Hepatocyte (in vitro differentiated cells): ENCODE results near the gene RLF.
A peak's percentile ranks its signal among the peaks of the same experiment; 100 is the strongest.

ENCODE experiments used
- EZH2 ChIP-seq: fragments of 200-600 bp; sonication (generic); IDR thresholded peaks from 2 replicates; pipeline ENCODE4 v1.6.1; 2016; ENCODE audit warnings: antibody characterized with exemption, mild to moderate bottlenecking, borderline replicate concordance
- TF ChIP-seq, protein P1 (sequence below): fragments of 200-600 bp; sonication (generic); IDR thresholded peaks from 2 replicates; pipeline ENCODE4 v1.5.1; 2016; ENCODE audit warnings: antibody characterized with exemption, mild to moderate bottlenecking; ENCODE audit not compliant: poor library complexity

DNA sequence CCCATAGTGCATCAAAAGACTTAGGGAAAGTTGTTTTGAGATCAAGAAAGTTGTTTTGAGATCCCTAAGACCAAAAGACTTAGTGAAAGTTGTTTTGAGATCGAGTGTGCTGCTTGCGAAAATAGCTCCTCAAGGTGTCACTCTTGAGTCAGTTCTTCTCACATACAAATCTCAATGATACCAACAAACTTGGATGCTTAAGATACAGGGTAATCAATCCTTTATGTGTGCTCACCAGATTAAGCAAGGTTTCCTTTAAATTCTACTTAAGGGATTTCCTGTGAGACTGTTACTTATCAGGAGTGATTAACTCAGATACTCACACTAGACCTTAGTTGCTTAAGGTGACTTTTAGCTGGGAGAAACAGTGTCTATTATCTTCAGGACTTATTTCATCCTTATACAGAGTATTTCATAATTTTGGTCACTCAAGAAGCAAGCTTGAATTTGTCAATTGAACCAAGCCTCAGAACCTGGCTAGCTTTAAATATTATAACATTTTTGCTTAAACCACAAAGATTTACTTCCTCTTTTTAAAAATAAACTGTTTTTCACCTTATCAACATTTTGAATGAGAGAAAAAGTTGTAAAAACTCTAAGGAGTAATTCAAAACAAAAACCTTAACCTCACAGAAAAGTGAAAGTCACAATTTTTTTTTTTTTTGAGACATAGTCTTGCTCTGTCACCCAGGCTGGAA, 8.0 kb upstream of the RLF start:
- TF ChIP-seq, protein P1, sequence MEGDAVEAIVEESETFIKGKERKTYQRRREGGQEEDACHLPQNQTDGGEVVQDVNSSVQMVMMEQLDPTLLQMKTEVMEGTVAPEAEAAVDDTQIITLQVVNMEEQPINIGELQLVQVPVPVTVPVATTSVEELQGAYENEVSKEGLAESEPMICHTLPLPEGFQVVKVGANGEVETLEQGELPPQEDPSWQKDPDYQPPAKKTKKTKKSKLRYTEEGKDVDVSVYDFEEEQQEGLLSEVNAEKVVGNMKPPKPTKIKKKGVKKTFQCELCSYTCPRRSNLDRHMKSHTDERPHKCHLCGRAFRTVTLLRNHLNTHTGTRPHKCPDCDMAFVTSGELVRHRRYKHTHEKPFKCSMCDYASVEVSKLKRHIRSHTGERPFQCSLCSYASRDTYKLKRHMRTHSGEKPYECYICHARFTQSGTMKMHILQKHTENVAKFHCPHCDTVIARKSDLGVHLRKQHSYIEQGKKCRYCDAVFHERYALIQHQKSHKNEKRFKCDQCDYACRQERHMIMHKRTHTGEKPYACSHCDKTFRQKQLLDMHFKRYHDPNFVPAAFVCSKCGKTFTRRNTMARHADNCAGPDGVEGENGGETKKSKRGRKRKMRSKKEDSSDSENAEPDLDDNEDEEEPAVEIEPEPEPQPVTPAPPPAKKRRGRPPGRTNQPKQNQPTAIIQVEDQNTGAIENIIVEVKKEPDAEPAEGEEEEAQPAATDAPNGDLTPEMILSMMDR: peak; percentile 77
- TF ChIP-seq EZH2: no peak
